Subcutaneous adipose tissue (tissue), 4 donors: ENCODE data around the gene GABBR2. TPM values are rescaled to one million over a fixed set of nuclear protein-coding genes. Genes with fewer than 3 reads are reported as not detected.

Experiments used
- total RNA-seq, 4 donors: library from RNA; depleted of rRNA; stranded (reverse); fragments of >200 nt; gene quantifications; one replicate each; pipeline ENCODE4 v1.1.0, GENCODE V29; 2016
- TF ChIP-seq, protein P1 (sequence below): fragments of 450-650 bp; IDR thresholded peaks from one replicate; pipeline ENCODE4 v1.5.1; 2016; ENCODE audit warnings: low read depth, mild to moderate bottlenecking, control low read depth, antibody characterized with exemption, moderate library complexity

Gene GABBR2
- total RNA-seq, 4 donors from 2014 or later = not detected

- TF ChIP-seq, protein P1, sequence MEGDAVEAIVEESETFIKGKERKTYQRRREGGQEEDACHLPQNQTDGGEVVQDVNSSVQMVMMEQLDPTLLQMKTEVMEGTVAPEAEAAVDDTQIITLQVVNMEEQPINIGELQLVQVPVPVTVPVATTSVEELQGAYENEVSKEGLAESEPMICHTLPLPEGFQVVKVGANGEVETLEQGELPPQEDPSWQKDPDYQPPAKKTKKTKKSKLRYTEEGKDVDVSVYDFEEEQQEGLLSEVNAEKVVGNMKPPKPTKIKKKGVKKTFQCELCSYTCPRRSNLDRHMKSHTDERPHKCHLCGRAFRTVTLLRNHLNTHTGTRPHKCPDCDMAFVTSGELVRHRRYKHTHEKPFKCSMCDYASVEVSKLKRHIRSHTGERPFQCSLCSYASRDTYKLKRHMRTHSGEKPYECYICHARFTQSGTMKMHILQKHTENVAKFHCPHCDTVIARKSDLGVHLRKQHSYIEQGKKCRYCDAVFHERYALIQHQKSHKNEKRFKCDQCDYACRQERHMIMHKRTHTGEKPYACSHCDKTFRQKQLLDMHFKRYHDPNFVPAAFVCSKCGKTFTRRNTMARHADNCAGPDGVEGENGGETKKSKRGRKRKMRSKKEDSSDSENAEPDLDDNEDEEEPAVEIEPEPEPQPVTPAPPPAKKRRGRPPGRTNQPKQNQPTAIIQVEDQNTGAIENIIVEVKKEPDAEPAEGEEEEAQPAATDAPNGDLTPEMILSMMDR = no peak
Measured at GRCh38 chr9:98303633-98304125, 405.1 kb downstream of the GABBR2 start.

DNA sequence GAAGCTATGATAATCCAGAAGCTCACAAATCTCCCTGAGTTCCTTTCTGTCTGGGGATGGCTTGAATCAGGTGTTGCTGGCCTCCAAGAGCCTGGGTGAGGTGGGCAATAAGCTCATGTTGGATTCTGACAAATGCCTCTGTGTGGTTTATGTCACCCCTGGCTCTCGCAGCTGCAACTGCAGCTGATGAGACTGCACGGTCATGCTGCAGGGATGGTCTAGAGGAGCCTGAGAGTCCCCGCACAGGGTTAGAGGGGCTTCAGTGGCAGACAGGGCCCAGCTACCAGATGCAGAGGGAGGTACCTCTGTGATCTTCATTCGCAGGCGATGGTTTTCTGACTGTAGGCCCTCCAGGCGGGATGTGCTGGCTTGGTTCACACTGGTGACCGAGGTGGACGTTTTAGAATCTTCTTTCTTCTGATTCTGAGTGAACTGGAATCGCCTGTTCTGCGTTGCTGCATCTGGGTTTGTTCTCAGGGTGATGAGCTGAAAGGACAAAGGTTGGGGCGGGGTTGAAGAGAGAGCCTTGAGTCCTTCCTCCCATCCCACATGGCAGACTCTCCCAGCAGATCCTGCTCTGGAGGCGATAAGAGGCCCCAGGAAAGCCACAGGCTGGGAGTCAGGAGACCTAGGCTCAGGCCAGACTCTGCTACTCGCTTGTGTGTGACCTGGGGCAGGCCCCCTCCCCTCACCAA, 405.6 kb downstream of the GABBR2 start:
- TF ChIP-seq, protein P1 = no peak

DNA sequence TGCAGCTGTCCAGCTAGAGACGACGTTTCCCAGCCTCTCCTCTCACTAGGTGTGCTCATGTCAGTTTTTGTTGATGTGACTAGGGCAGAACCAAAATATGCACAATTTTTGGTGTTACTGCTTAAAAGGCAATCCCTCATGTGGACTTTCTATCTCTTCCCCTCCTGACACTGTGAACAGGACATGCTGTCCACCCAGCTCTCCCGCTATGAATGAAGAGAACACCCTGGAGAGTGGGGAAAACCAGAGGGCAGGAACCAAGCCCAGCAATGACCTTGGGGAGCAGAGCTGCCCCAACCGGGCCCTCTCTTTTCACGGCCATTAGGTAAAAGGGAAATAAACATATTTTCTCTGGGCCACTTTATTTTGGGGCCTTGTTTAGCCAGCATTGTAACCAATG, 406.6 kb downstream of the GABBR2 start:
- TF ChIP-seq, protein P1 = no peak

- TF ChIP-seq, protein P1 = no peak
Measured at GRCh38 chr9:98300611-98301010, 408.1 kb downstream of the GABBR2 start.

DNA sequence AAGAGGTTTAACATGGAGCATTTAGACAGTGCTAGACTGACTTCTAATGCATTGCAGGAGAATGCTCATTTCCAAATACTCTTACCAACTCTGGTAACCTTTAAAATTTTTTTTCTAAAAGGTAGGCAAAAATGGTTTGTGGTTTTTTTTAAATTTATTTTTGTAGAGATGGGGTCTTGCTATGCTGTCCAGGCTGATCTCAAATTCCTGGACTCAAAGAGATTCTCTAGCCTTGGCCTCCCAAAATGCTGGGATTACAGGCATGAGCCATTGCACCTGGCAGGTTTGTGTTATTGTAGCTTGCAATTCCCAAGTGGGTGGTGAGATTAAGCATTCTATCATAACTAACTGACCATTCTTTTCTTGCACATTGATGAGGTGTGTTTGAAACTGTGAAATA, 410.3 kb downstream of the GABBR2 start:
- TF ChIP-seq, protein P1 = no peak

GRCh38 chr9:98295824-98296223, 412.9 kb downstream of the GABBR2 start:
- TF ChIP-seq, protein P1 = no peak

DNA sequence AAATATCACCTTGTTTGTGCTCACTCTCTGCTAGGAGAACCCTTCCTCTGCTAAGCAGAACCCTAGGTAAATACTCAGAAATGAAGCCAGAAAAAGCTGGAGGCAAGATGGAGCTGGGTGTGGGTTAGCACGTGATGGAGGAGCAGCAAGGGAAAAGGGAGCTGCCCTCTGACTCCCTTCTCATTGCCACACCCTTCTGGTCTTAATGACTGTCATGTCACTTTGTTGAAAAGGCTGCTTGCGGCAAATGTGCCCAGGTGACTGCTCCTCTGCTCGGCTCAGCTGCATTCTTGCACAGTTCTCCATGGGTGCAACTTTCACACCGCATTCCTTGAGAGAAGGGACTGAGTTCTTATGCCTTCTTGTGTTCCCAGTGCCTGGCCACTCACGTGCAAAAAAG, 416.9 kb downstream of the GABBR2 start:
- TF ChIP-seq, protein P1 = no peak
